H9 (cell line): ENCODE results near the gene AFAP1L2. TPM values are rescaled to one million over a fixed set of nuclear protein-coding genes. Genes with fewer than 3 reads are reported as not detected.

Source experiments
- DNase-seq: peaks from one replicate; pipeline ENCODE4 v3.0.0-alpha.2; 2017
- H2AFZ ChIP-seq: one replicate; pipeline ENCODE4 v1.6.1; 2013; ENCODE audit warnings: mild to moderate bottlenecking, low read length, control low read depth, moderate library complexity
- H2AK5ac ChIP-seq: 2 replicates; pipeline ENCODE4 v1.6.1; 2013; ENCODE audit warnings: low read length, control low read depth, mixed read lengths; ENCODE audit not compliant: insufficient read length
- H2BK120ac ChIP-seq: one replicate; pipeline ENCODE4 v1.6.1; 2013; ENCODE audit warnings: low read depth, mild to moderate bottlenecking, low read length, control low read depth, inconsistent platforms; ENCODE audit not compliant: poor library complexity, severe bottlenecking
- H2BK12ac ChIP-seq: 2 replicates; pipeline ENCODE4 v1.6.1; 2013; ENCODE audit warnings: low read length, control low read depth, mixed read lengths, low read depth; ENCODE audit not compliant: insufficient read length
- H2BK15ac ChIP-seq: 2 replicates; pipeline ENCODE4 v1.6.1; 2013; ENCODE audit warnings: low read depth, low read length, control low read depth
- H2BK20ac ChIP-seq: one replicate; pipeline ENCODE4 v1.6.1; 2013; ENCODE audit warnings: low read depth, mild to moderate bottlenecking, low read length, control low read depth, inconsistent platforms; ENCODE audit not compliant: poor library complexity, severe bottlenecking
- H2BK5ac ChIP-seq: 2 replicates; pipeline ENCODE4 v1.6.1; 2013; ENCODE audit warnings: low read length, control low read depth, mixed read lengths; ENCODE audit not compliant: insufficient read length
- H3K14ac ChIP-seq: 2 replicates; pipeline ENCODE4 v1.6.1; 2013; ENCODE audit warnings: low read length, control low read depth; ENCODE audit not compliant: insufficient read depth
- H3K18ac ChIP-seq: 2 replicates; pipeline ENCODE4 v1.6.1; 2013; ENCODE audit warnings: low read depth, mild to moderate bottlenecking, mixed read lengths, low read length, control low read depth; ENCODE audit not compliant: insufficient read length
- H3K23ac ChIP-seq: 2 replicates; pipeline ENCODE4 v1.6.1; 2013; ENCODE audit warnings: low read length, control low read depth, mixed read lengths, low read depth; ENCODE audit not compliant: insufficient read length
- H3K23me2 ChIP-seq: 2 replicates; pipeline ENCODE4 v1.6.1; 2013; ENCODE audit warnings: low read depth, mild to moderate bottlenecking, mixed read lengths, low read length, control low read depth; ENCODE audit not compliant: insufficient read length, poor library complexity, severe bottlenecking
- H3K27ac ChIP-seq: 2 replicates; pipeline ENCODE4 v1.5.1; 2013; ENCODE audit warnings: low read length, control low read depth, mixed read lengths, low read depth; ENCODE audit not compliant: insufficient read length
- H3K27me3 ChIP-seq: 2 replicates; pipeline ENCODE4 v1.6.1; 2013; ENCODE audit warnings: low read length, control low read depth, inconsistent platforms; ENCODE audit not compliant: insufficient read depth
- H3K4ac ChIP-seq: 2 replicates; pipeline ENCODE4 v1.6.1; 2013; ENCODE audit warnings: low read depth, mild to moderate bottlenecking, control low read depth, inconsistent platforms, low read length, moderate library complexity
- H3K4me1 ChIP-seq: 2 replicates; pipeline ENCODE4 v1.6.1; 2013; ENCODE audit warnings: low read length, control low read depth, inconsistent platforms; ENCODE audit not compliant: insufficient read depth
- H3K4me2 ChIP-seq: 2 replicates; pipeline ENCODE4 v1.6.1; 2013; ENCODE audit warnings: low read length, control low read depth, mixed read lengths; ENCODE audit not compliant: insufficient read length, insufficient read depth
- H3K56ac ChIP-seq: 2 replicates; pipeline ENCODE4 v1.6.1; 2013; ENCODE audit warnings: low read depth, mild to moderate bottlenecking, mixed read lengths, low read length, control low read depth; ENCODE audit not compliant: insufficient read length
- H3K79me1 ChIP-seq: 2 replicates; pipeline ENCODE4 v1.6.1; 2013; ENCODE audit warnings: low read depth, mild to moderate bottlenecking, moderate library complexity, low read length, control low read depth, inconsistent platforms; ENCODE audit not compliant: insufficient read depth, poor library complexity, severe bottlenecking
- H3K79me2 ChIP-seq: 2 replicates; pipeline ENCODE4 v1.6.1; 2013; ENCODE audit warnings: low read length, control low read depth, inconsistent platforms; ENCODE audit not compliant: insufficient read depth
- H3K9ac ChIP-seq: 2 replicates; pipeline ENCODE4 v1.6.1; 2013; ENCODE audit warnings: low read length, control low read depth, mixed read lengths; ENCODE audit not compliant: insufficient read length; ENCODE audit errors: extremely low read depth
- H3K9me3 ChIP-seq: one replicate; pipeline ENCODE4 v1.6.1; 2013; ENCODE audit warnings: low read depth, low read length, inconsistent platforms; ENCODE audit not compliant: control insufficient read depth
- H3T11ph ChIP-seq: one replicate; pipeline ENCODE4 v1.6.1; 2013; ENCODE audit warnings: mild to moderate bottlenecking, low read length, control low read depth, inconsistent platforms
- H4K20me1 ChIP-seq: one replicate; pipeline ENCODE4 v1.6.1; 2013; ENCODE audit not compliant: control insufficient read depth, insufficient read length, insufficient read depth
- H4K5ac ChIP-seq: 2 replicates; pipeline ENCODE4 v1.6.1; 2013; ENCODE audit warnings: low read depth, mild to moderate bottlenecking, mixed read lengths, low read length, control low read depth; ENCODE audit not compliant: insufficient read length
- H4K8ac ChIP-seq: replicated peaks from 2 replicates; pipeline ENCODE4 v1.6.1; 2013; ENCODE audit warnings: low read length, control low read depth, mixed read lengths, low read depth; ENCODE audit not compliant: insufficient read length
- H4K91ac ChIP-seq: 2 replicates; pipeline ENCODE4 v1.6.1; 2013; ENCODE audit warnings: low read depth, mild to moderate bottlenecking, moderate library complexity, mixed read lengths, low read length, control low read depth; ENCODE audit not compliant: insufficient read length
- H3K27ac Mint-ChIP-seq, 3 experiments: 2 replicates in 2 of 3; 3 replicates in 1 of 3; pipeline ENCODE4 v1.8.0; 2020 to 2021; ENCODE audit warnings: mixed read lengths in 3 of 3, mild to moderate bottlenecking in 1 of 3, moderate library complexity in 1 of 3
- H3K27me3 Mint-ChIP-seq: 2 replicates; pipeline ENCODE4 v1.8.0; 2021; ENCODE audit warnings: low read depth, mild to moderate bottlenecking, moderate library complexity, mixed read lengths
- H3K36me3 Mint-ChIP-seq, 3 experiments: 2 replicates in 2 of 3; 3 replicates in 1 of 3; pipeline ENCODE4 v1.8.0; 2020 to 2021; ENCODE audit warnings: low read depth in 3 of 3, mixed read lengths in 3 of 3; ENCODE audit not compliant: insufficient read depth in 1 of 3
- H3K4me1 Mint-ChIP-seq, 2 experiments: 2 replicates each; pipeline ENCODE4 v1.8.0; 2020; ENCODE audit warnings: mixed read lengths in 2 of 2
- H3K4me3 Mint-ChIP-seq, 2 experiments: 2 replicates in 1 of 2; 3 replicates in 1 of 2; pipeline ENCODE4 v1.8.0; 2020 to 2021; ENCODE audit warnings: mild to moderate bottlenecking in 2 of 2, mixed read lengths in 2 of 2, moderate library complexity in 1 of 2
- H3K9me3 Mint-ChIP-seq, 2 experiments: 2 replicates in 1 of 2; 3 replicates in 1 of 2; pipeline ENCODE4 v1.8.0; 2020; ENCODE audit warnings: mild to moderate bottlenecking in 2 of 2, mixed read lengths in 2 of 2, moderate library complexity in 1 of 2
- WGBS: extraction: QIAGEN DNeasy Blood & Tissue Kit; methylation state at CpG from one replicate; pipeline ENCODE4 v1.1.7; 2013; ENCODE audit warnings: missing lambda C conversion rate, low lambda C conversion rate, mixed read lengths; ENCODE audit not compliant: insufficient read length; ENCODE audit errors: extremely low coverage; 5-methylcytosine and 5-hydroxymethylcytosine counted together
- total RNA-seq: library from RNA; stranded (reverse); gene quantifications from 2 replicates; pipeline ENCODE4 v1.2.1, GENCODE V29; 2021
- TF ChIP-seq, protein P1 (sequence below): fragments of 200-600 bp; sonication (generic); conservative IDR thresholded peaks from 3 replicates; pipeline ENCODE4 v1.8.0; 2021; ENCODE audit warnings: antibody characterized with exemption, mild to moderate bottlenecking

The AFAP1L2 gene
- total RNA-seq, 1 experiment from 2014 or later, result 0.77 TPM

DNA sequence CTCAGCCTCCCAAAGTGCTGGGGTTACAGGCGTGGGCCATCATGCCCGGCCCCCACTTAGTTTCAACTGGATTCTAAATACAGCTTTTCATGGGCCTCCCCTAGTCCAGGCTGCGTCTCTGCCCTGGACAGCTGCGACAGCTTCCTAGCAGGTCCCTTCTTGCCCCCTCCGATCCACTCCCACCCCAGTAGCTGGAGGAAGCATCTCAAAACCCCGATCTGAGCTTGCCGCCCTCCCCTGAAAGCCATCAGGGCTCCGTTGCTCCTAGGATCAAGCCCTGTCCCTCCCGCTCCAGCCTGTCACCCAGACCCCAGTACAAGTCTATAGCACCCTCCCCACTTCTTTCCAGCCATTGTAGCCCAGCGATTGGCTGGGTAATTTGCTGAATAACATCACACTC, 100.7 kb downstream of the AFAP1L2 start:
- WGBS, result no CpG with 5 or more reads among the region's 10 CpGs
- Mint-ChIP-seq H3K27me3 (peaks cover 11% of the 10 kb centered on the region), H3K9me3 (no peaks in the 10 kb centered on the region), H3K4me1 (peaks cover 8% of the 10 kb centered on the region in 2 experiments), H3K27ac (peak overlapping the region in 1 of 3 experiments; percentile 46; a peak in 1 of 7 replicates), H3K4me3 (no peak overlapping the region), H3K36me3 (no peaks in the 10 kb centered on the region)
- Histone ChIP-seq H3K4me1 (no peaks in the 10 kb centered on the region; the same call in 1 of the 2 replicates), H3K27ac (no peak overlapping the region), H3K79me1 (no peaks in the 10 kb centered on the region), H4K8ac (no peak overlapping the region), H3K79me2 (no peaks in the 10 kb centered on the region), H3K23me2 (peaks cover 6% of the 10 kb centered on the region), H3K9me3 (no peaks in the 10 kb centered on the region), H3K56ac (no peak overlapping the region), H2BK12ac (no peak overlapping the region), H4K5ac (no peak overlapping the region), H3K4me2 (peak overlapping the region; percentile 64), H2BK15ac (no peak overlapping the region), H2BK5ac (no peak overlapping the region), H3K14ac (no peak overlapping the region), H3K9ac (no peak overlapping the region), H3K4ac (no peak overlapping the region), H3K27me3 (no peaks in the 10 kb centered on the region), H2BK120ac (no peak overlapping the region), H3K23ac (no peak overlapping the region), H3T11ph (no peak overlapping the region), H2BK20ac (no peak overlapping the region), H4K20me1 (no peaks in the 10 kb centered on the region), H3K18ac (no peak overlapping the region), H2AFZ (no peak overlapping the region), H4K91ac (no peak overlapping the region), H2AK5ac (no peak overlapping the region)
- DNase-seq, result no peak
- TF ChIP-seq, protein P1, sequence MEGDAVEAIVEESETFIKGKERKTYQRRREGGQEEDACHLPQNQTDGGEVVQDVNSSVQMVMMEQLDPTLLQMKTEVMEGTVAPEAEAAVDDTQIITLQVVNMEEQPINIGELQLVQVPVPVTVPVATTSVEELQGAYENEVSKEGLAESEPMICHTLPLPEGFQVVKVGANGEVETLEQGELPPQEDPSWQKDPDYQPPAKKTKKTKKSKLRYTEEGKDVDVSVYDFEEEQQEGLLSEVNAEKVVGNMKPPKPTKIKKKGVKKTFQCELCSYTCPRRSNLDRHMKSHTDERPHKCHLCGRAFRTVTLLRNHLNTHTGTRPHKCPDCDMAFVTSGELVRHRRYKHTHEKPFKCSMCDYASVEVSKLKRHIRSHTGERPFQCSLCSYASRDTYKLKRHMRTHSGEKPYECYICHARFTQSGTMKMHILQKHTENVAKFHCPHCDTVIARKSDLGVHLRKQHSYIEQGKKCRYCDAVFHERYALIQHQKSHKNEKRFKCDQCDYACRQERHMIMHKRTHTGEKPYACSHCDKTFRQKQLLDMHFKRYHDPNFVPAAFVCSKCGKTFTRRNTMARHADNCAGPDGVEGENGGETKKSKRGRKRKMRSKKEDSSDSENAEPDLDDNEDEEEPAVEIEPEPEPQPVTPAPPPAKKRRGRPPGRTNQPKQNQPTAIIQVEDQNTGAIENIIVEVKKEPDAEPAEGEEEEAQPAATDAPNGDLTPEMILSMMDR, result no peak
